Fibroblast of mammary gland (primary cell): Measurements from ENCODE around the gene ORMDL1.
A peak's percentile ranks its signal among the peaks of the same experiment; 100 is the strongest.
"Not testable (repeated sequence)": the region's sequence is repeated elsewhere in the genome, so short reads cannot be mapped to it uniquely, and the experiment has no call there.

Experiments
- DNase-seq: peaks from one replicate; pipeline ENCODE4 v3.0.0-alpha.2; 2010; ENCODE audit warnings: low read depth
- H3K4me3 ChIP-seq: 2 replicates; pipeline ENCODE4 v1.5.1; 2011; ENCODE audit warnings: low read depth, mild to moderate bottlenecking, low read length, moderate library complexity; ENCODE audit not compliant: control insufficient read depth
- TF ChIP-seq, protein P1 (sequence below): conservative IDR thresholded peaks from 2 replicates; pipeline ENCODE4 v1.5.1; 2011; ENCODE audit warnings: low read depth, low read length, inconsistent platforms; ENCODE audit not compliant: control insufficient read depth, insufficient read depth

ORMDL1 gene

DNA sequence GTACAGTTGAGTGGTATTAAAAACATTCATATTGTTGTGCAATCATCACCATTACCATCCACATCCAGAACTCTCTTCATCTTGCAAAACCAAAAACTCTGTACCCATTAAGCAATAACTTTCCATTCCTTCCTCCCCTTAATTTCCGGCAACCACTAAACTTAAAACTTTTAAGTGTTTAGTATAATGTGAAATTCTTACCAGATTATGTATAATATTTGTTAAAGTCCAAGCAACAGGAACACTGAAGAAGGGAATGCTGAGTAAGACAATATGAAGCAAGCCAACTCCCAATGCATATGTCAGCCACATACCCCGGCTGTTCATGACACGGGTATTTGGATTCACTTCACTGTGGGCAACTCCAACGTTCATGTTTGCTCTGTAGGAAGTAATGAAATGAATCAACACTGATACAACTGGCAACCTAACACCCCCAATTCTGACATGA lies 1.9 kb downstream of the ORMDL1 start:
- TF ChIP-seq, protein P1, sequence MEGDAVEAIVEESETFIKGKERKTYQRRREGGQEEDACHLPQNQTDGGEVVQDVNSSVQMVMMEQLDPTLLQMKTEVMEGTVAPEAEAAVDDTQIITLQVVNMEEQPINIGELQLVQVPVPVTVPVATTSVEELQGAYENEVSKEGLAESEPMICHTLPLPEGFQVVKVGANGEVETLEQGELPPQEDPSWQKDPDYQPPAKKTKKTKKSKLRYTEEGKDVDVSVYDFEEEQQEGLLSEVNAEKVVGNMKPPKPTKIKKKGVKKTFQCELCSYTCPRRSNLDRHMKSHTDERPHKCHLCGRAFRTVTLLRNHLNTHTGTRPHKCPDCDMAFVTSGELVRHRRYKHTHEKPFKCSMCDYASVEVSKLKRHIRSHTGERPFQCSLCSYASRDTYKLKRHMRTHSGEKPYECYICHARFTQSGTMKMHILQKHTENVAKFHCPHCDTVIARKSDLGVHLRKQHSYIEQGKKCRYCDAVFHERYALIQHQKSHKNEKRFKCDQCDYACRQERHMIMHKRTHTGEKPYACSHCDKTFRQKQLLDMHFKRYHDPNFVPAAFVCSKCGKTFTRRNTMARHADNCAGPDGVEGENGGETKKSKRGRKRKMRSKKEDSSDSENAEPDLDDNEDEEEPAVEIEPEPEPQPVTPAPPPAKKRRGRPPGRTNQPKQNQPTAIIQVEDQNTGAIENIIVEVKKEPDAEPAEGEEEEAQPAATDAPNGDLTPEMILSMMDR = no peak
- peak; percentile 43 for DNase-seq
- peak overlapping the region; percentile 90 for H3K4me3 ChIP-seq

DNA sequence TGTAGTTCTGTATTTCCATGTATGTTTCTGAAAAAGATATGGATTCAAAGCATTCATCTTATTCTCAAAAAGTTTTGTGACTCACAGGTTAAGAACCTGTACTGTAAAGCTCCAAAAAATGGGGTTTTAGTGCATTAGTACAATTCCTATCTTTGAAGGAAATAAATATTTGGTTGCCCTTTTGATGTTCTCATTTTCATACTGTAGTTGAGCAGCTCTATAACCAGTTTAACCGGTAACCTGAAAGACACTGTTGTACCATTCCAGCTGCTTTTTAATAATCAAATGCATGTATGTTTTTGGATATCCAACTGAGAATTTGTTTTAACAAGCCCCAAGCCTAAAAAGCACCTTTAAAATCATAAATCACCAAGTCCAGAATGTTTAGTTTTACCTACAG lies 11.9 kb downstream of the ORMDL1 start:
- DNase-seq = no peak
- TF ChIP-seq, protein P1 = no peak
- no peak overlapping the region for H3K4me3 ChIP-seq

DNA sequence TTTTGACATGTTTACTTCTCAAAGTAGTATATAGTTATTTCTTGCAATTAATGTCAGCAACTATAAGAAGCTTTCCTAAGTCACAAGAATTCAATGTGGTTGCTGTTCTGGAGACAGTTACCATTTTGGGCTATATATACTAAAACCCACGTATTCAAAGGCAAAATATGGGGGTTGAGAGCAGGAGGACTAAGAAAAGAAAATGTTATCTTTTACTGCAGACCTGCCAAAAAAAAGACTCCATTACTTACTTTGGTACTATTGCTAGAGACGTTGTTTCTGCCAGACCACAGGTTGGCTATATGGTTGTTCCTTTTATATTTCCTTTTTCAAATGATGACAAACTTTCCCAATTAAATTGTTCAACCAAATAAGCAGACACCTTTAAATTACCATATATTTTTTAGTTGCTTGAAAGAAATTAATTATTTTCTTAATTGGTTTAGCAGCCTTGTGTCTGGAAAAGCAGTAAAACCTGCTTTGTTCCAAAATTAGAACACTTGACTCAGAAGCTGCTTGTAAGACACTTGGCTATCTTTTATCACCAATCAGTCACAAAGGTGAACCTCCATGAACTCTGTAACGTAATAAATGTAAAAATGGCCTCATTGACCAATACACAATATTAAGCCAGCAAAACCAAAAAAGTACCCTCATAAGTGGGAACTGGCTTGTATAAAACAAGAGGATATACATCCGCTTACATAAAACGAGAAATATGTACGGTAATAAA lies 13.4 kb downstream of the ORMDL1 start:
- DNase-seq = no peak
- H3K4me3 ChIP-seq = no peak overlapping the region
- TF ChIP-seq, protein P1 = no peak

DNA sequence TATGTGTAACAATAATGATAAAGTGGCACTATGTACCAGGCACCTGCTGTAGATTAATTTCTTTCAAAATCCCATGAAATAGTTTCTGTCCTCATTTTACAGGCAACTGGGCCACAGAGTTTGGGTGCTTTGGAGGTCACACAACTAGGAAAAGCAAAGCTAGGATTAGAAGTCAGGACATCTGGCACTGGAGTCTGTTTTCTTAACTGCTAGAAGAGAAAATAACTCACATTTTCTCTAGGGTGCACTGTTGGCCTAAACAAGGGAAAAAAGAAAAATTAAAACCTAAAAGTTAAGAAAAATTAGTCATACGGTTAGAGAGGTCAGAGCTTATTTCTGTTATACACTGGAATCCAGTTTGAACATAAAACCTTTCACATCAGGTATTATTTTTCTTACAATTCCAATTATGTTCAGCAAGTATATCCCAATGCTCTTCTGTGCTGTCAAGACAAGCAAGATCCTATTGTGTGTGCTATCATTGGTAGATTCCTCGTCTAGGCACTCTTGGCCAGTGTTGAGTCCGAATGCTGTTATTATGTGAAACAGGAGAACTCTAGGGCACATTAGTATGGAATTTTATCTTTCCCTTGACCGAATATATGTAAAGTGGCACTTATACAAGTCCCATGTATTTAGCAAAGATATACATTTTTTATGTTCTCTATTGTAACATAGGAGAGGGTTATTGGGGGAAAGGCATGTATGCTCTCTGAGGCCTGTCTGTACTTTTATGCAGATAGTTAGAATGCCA lies 20.1 kb downstream of the ORMDL1 start:
- TF ChIP-seq, protein P1 = no peak
- peak; percentile 37 for DNase-seq
- no peak overlapping the region for H3K4me3 ChIP-seq

DNA sequence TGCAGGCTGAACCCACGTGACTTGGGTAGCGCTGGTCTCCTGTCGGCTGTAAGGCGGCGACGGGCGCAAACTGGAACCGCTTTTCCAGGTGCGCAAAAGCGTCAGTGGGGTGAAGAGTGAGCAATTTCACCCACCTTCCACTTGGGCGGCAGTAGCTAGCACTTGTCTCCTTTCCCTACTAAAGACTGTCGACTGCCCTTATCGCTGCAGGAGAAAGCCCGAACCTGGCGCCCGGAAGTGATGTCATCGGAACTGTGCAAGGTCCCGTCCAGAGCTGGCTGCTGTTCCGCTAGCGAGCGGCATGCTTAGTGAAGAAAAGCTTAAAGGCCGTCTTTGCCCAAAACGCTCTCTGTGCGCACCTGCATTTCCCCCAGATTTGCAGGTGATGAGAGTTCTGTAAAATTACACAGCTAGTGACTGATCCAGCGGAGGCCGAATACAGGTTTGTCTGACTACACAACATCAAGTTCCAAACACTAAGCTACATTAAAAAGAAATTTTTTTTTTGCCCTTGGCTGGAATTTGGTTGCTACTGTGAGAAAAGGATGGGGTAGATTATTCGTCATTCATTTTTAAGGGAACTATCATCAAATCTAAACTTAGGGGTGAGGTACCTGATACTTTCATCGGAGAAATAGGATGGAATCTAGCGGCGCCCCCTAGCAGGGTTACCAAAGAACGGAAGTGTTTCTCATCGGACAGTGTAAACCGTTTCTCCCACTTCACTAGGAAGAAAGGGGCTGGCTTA lies 21.4 kb downstream of the ORMDL1 start, which contains the start of gene OSGEPL1:
TSS of gene OSGEPL1 (minus strand) at position 242 of the 748 bp plus-strand sequence. CDS start 1,152 bp downstream, outside the sequence.
- TF ChIP-seq, protein P1 = peak; percentile 63
- peak within 1 kb of the TSS; percentile 99 for H3K4me3 ChIP-seq
- DNase-seq = peak; percentile 89

DNA sequence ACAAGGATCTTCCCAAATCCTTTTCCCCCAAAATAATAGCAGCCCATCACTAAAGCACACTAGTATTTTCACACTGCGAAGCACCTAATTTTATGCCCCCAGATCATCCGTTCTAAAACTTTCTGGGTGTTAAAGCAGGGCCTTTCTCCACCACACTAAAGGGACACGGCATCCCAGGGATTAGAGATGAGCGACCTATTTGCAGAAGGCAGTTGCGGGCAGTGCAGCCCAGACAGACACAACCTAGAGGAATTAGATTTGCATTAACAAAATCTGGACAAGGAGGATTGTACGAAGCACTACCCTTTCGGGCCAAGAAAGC lies 21.9 kb downstream of the ORMDL1 start:
- H3K4me3 ChIP-seq = peak overlapping the region; percentile 99
- no peak for DNase-seq
- TF ChIP-seq, protein P1 = no peak

DNA sequence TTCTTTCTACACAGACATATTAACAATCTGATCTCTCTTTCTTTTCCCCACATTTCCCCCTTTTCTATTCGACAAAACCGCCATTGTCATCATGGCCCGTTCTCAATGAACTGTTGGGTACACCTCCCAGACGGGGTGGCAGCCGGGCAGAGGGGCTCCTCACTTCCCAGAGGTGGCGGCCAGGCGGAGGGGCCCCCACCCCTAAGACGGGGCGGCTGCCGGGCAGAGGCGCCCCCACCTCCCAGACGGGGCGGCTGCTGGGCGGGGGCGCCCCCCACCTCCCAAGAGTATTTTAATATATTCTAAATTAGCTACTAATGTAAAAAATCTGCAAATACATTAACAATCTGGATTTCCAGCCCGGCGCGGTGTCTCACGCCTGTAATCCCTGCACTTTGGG lies 24.0 kb downstream of the ORMDL1 start:
- H3K4me3 ChIP-seq, DNase-seq: not testable (repeated sequence)
